Endothelial cell of umbilical vein (primary cell): ENCODE data around the gene KIN. TPM values are rescaled to one million over a fixed set of nuclear protein-coding genes. Genes with fewer than 3 reads are reported as not detected.

Source experiments
- BruUV-seq: library from RNA; stranded (reverse); fragments of 400-500 nt; replicated peaks from 2 replicates; lab custom pipeline; 2021; lab: Mats Ljungman, UMichigan
- CTCF ChIA-PET: fragments of 300-600, 350-600 bp; sonication (Branson Sonifier 250); formaldehyde crosslinking; loops from one replicate; lab custom pipeline; 2021; ENCODE audit warnings: antibody characterized with exemption, inconsistent platforms; lab: Charles Lee
- POLR2A ChIA-PET: fragments of 300-600, 350-600 bp; sonication (Branson Sonifier 250); formaldehyde crosslinking; loops from one replicate; lab custom pipeline; 2021; ENCODE audit warnings: antibody characterized with exemption, inconsistent platforms; lab: Charles Lee
- DNase-seq: peaks from one replicate; pipeline ENCODE4 v3.0.0-alpha.2; 2011; ENCODE audit warnings: low read depth, low spot score
- FAIRE-seq: peaks from 2 replicates; lab custom pipeline; 2011; peaks lifted over from hg19 to GRCh38; lab: Jason Lieb, UNC
- H2AFZ ChIP-seq: 2 replicates; pipeline ENCODE4 v1.6.0; 2012; ENCODE audit warnings: low read depth, low read length, control low read depth, inconsistent platforms
- H3K27ac ChIP-seq: 2 replicates; pipeline ENCODE4 v1.5.1; 2011; ENCODE audit warnings: low read depth, mild to moderate bottlenecking, control low read depth, low read length, moderate library complexity; ENCODE audit not compliant: insufficient read depth
- H3K27me3 ChIP-seq, 2 experiments: 2 replicates each; pipeline versions ENCODE4 v1.6.0 to v1.6.1; 2011; ENCODE audit warnings: low read length in 2 of 2, mixed read lengths in 1 of 2; ENCODE audit not compliant: control insufficient read depth in 2 of 2, insufficient read depth in 2 of 2
- H3K36me3 ChIP-seq, 2 experiments: 2 replicates in 1 of 2; 3 replicates in 1 of 2; pipeline ENCODE4 v1.5.1; 2011; ENCODE audit warnings: low read length in 2 of 2, mild to moderate bottlenecking in 1 of 2, moderate library complexity in 1 of 2; ENCODE audit not compliant: control insufficient read depth in 2 of 2, insufficient read depth in 2 of 2; ENCODE audit errors: extremely low read depth in 1 of 2
- H3K4me1 ChIP-seq: 3 replicates; pipeline ENCODE4 v1.5.1; 2011; ENCODE audit warnings: mild to moderate bottlenecking, low read length; ENCODE audit not compliant: control insufficient read depth, insufficient read depth; ENCODE audit errors: extremely low read depth
- H3K4me2 ChIP-seq: 2 replicates; pipeline ENCODE4 v1.6.1; 2011; ENCODE audit warnings: low read length, control low read depth, mixed read lengths; ENCODE audit not compliant: insufficient read depth
- H3K4me3 ChIP-seq, 3 experiments: fragments of 200-600 bp in 1 of 3; sonication (generic), shearing (Covaris generic) in 1 of 3; replicated peaks in 1 of 3; 2 replicates each; pipeline ENCODE4 v1.5.1; 2011 to 2016; ENCODE audit warnings: control low read depth in 3 of 3, low read length in 3 of 3, mild to moderate bottlenecking in 2 of 3, inconsistent platforms in 1 of 3, low read depth in 1 of 3, moderate library complexity in 1 of 3; ENCODE audit not compliant: insufficient read depth in 1 of 3
- H3K79me2 ChIP-seq: 2 replicates; pipeline ENCODE4 v1.6.0; 2012; ENCODE audit warnings: low read length, inconsistent platforms; ENCODE audit not compliant: control insufficient read depth, insufficient read depth
- H3K9ac ChIP-seq: replicated peaks from 2 replicates; pipeline ENCODE3; 2011; ENCODE audit warnings: low read length, control low read depth; ENCODE audit not compliant: insufficient read depth; ENCODE audit errors: extremely low read depth
- H3K9me1 ChIP-seq: replicated peaks from 3 replicates; pipeline ENCODE4 v1.6.0; 2011; ENCODE audit warnings: mild to moderate bottlenecking, low read length; ENCODE audit not compliant: control insufficient read depth, insufficient read depth; ENCODE audit errors: extremely low read depth
- H3K9me3 ChIP-seq: replicated peaks from 2 replicates; pipeline ENCODE4 v1.5.1; 2012; ENCODE audit warnings: low read length, inconsistent platforms; ENCODE audit not compliant: control insufficient read depth, insufficient read depth
- H4K20me1 ChIP-seq: replicated peaks from 2 replicates; pipeline ENCODE3; 2011; ENCODE audit warnings: mild to moderate bottlenecking, low read length; ENCODE audit not compliant: control insufficient read depth, insufficient read depth; ENCODE audit errors: extremely low read depth
- CTCF ChIP-seq, 2 donors: IDR thresholded peaks; 1 replicate in 1 of 2; 2 replicates in 1 of 2; pipeline ENCODE4 v1.5.1; 2011; ENCODE audit warnings: low read length in 2 of 2, mild to moderate bottlenecking in 2 of 2, moderate library complexity in 2 of 2, control low read depth in 1 of 2, inconsistent platforms in 1 of 2, low read depth in 1 of 2; ENCODE audit not compliant: insufficient read depth in 1 of 2; ENCODE audit errors: extremely low read depth in 1 of 2
- EZH2 ChIP-seq: IDR thresholded peaks from 2 replicates; pipeline ENCODE4 v1.6.1; 2012; ENCODE audit warnings: borderline replicate concordance, low read depth, mild to moderate bottlenecking, moderate library complexity, low read length, inconsistent platforms; ENCODE audit not compliant: severe bottlenecking
- FOS ChIP-seq: IDR thresholded peaks from 2 replicates; pipeline ENCODE4 v1.6.1; 2011; ENCODE audit warnings: mild to moderate bottlenecking, low read length, moderate library complexity, borderline replicate concordance; ENCODE audit not compliant: insufficient read depth
- GATA2 ChIP-seq: IDR thresholded peaks from 2 replicates; pipeline ENCODE4 v1.7.0; 2011; ENCODE audit warnings: low read depth, mild to moderate bottlenecking, moderate library complexity, mixed read lengths, low read length; ENCODE audit not compliant: insufficient read length, insufficient read depth
- JUN ChIP-seq: IDR thresholded peaks from 2 replicates; pipeline ENCODE4 v1.6.1; 2011; ENCODE audit warnings: borderline replicate concordance, low read depth; ENCODE audit not compliant: insufficient read length, insufficient read depth
- MAX ChIP-seq: IDR thresholded peaks from 2 replicates; pipeline ENCODE4 v1.6.1; 2011; ENCODE audit not compliant: insufficient read depth, insufficient read length
- MYC ChIP-seq: IDR thresholded peaks from one replicate; pipeline ENCODE4 v1.6.1; 2011; ENCODE audit warnings: mild to moderate bottlenecking, low read depth, low read length
- POLR2A ChIP-seq: IDR thresholded peaks from 2 replicates; pipeline ENCODE4 v1.6.1; 2012; ENCODE audit warnings: low read depth, mild to moderate bottlenecking, control low read depth, low read length
- POLR2AphosphoS5 ChIP-seq: IDR thresholded peaks from 2 replicates; pipeline ENCODE4 v1.6.1; 2012; ENCODE audit warnings: low read depth, mild to moderate bottlenecking, control low read depth, low read length, moderate library complexity; ENCODE audit not compliant: insufficient read depth
- dilution Hi-C: fragments of 300-500 bp; cut with MboI; formaldehyde crosslinking; loops from one replicate; pipeline ENCODE4 v1.15.0; 2019; ENCODE audit warnings: low sequenced_read_pairs; ENCODE audit not compliant: extremely low pct_ligation_motif_present
- intact Hi-C: fragments of 100-400 bp; cut with micrococcal nuclease; formaldehyde crosslinking; loops from one replicate; pipeline ENCODE4 v1.10.0; 2022
- polyA plus RNA-seq, 4 experiments: library from polyadenylated mRNA; depleted of rRNA in 3 of 4; stranded (reverse) in 3 of 4; unstranded in 1 of 4; fragments of >200 nt; gene quantifications; 2 replicates each; pipeline versions ENCODE4 v1.2.1 to v1.2.3, GENCODE V29; 2011 to 2012; ENCODE audit warnings: missing spikeins in 1 of 4
- total RNA-seq: library from RNA; stranded (reverse); gene quantifications from 2 replicates; pipeline ENCODE4 v1.2.3, GENCODE V29; 2021

Gene KIN
- total and polyA plus RNA-seq, 2 donors (not counting 3 experiments of a cell fraction or from before 2014, with no cell fraction given), result 2.6 to 14.4 TPM

- no peaks in the 10 kb centered on the region for H3K36me3 ChIP-seq
- no TSS peak for BruUV-seq
- H2AFZ ChIP-seq, result no peak overlapping the region
- H3K4me2 ChIP-seq, result no peak overlapping the region
- H3K4me3 ChIP-seq, result no peak overlapping the region
- no peaks in the 10 kb centered on the region for H3K4me1 ChIP-seq
- intact Hi-C loops, result no loop called here
- no peak for FAIRE-seq
- ChIA-PET CTCF (no interaction called here), POLR2A (no interaction called here)
- H3K9me3 ChIP-seq, result no peaks in the 10 kb centered on the region
- peaks cover 27% of the 10 kb centered on the region for H3K79me2 ChIP-seq
- dilution Hi-C loops, result no loop called here
- DNase-seq, result no peak
- H3K27ac ChIP-seq, result no peak overlapping the region
- TF ChIP-seq EZH2, result no peak
- TF ChIP-seq MAX, result no peak
- TF ChIP-seq GATA2, result no peak
- TF ChIP-seq POLR2A, result no peak
- TF ChIP-seq POLR2AphosphoS5, result no peak
- TF ChIP-seq JUN, result no peak
- no peak for TF ChIP-seq CTCF (IDR thresholded peaks at IDR 0.05; ENCODE audit: extremely low read depth in 1 of 2, insufficient read depth in 1 of 2, low read depth in 1 of 2, low read length in 2 of 2)
- no peak for TF ChIP-seq FOS
- no peak for TF ChIP-seq MYC
- no peaks in the 10 kb centered on the region for H3K27me3 ChIP-seq
- no peaks in the 10 kb centered on the region for H3K9me1 ChIP-seq
- no peak overlapping the region for H3K9ac ChIP-seq
- H4K20me1 ChIP-seq, result no peaks in the 10 kb centered on the region
Measured at GRCh38 chr10:7834262-7834661, 46.5 kb upstream of the KIN start.
